ENCODE measurements around the gene DOK3. TPM values are rescaled to one million over a fixed set of nuclear protein-coding genes. Genes with fewer than 3 reads are reported as not detected.

Gene DOK3
- total and polyA plus RNA-seq, 2 experiments from 2014 or later, result 2.2 to 11.1 TPM

GRCh38 chr5:177523711-177524538, 14.3 kb upstream of the DOK3 start:
- H3K27me3 ChIP-seq (ENCODE audit: insufficient read depth), result no peaks in the 10 kb centered on the region
- no peak for ATAC-seq
- no peak overlapping the region for H3K4me2 ChIP-seq
- Mint-ChIP-seq H3K4me3 (no peak overlapping the region), H3K9me3 (no peaks in the 10 kb centered on the region), H3K27me3 (ENCODE audit: insufficient read depth, low read depth, poor library complexity) (peaks cover 9% of the 10 kb centered on the region), H3K4me1 (no peaks in the 10 kb centered on the region; the same call in 2 of the 3 replicates), H3K27ac (no peak overlapping the region), H3K36me3 (ENCODE audit: low read depth) (peaks cover 44% of the 10 kb centered on the region)
- no peaks in the 10 kb centered on the region for H3K9me2 ChIP-seq (ENCODE audit: insufficient read depth)
- DNase-seq (ENCODE audit: low spot score), result no peak
- H3K27ac ChIP-seq (ENCODE audit: low read depth), result no peak overlapping the region
- no peak for TF ChIP-seq ZNF331 (CRISPR knock-in tag; IDR thresholded peaks at IDR 0.05; ENCODE audit: low read depth)
- TF ChIP-seq NANOG (IDR thresholded peaks at IDR 0.05; ENCODE audit: borderline replicate concordance), result no peak
- TF ChIP-seq JUNB (IDR thresholded peaks at IDR 0.05; ENCODE audit: unreplicated experiment), result no peak
- no peak for TF ChIP-seq EZH2phosphoT487 (IDR thresholded peaks at IDR 0.05; ENCODE audit: unreplicated experiment)
- no peak for TF ChIP-seq ZNF114 (CRISPR knock-in tag; IDR thresholded peaks at IDR 0.05)
- no peak for TF ChIP-seq CREB1 (CRISPR knock-in tag; IDR thresholded peaks at IDR 0.05; ENCODE audit: low read depth)
- no peak for TF ChIP-seq STAT1 (IDR thresholded peaks at IDR 0.05; ENCODE audit: unreplicated experiment)
- TF ChIP-seq EZH2 (IDR thresholded peaks at IDR 0.05; ENCODE audit: low read depth, unreplicated experiment), result no peak
- TF ChIP-seq, protein P1, sequence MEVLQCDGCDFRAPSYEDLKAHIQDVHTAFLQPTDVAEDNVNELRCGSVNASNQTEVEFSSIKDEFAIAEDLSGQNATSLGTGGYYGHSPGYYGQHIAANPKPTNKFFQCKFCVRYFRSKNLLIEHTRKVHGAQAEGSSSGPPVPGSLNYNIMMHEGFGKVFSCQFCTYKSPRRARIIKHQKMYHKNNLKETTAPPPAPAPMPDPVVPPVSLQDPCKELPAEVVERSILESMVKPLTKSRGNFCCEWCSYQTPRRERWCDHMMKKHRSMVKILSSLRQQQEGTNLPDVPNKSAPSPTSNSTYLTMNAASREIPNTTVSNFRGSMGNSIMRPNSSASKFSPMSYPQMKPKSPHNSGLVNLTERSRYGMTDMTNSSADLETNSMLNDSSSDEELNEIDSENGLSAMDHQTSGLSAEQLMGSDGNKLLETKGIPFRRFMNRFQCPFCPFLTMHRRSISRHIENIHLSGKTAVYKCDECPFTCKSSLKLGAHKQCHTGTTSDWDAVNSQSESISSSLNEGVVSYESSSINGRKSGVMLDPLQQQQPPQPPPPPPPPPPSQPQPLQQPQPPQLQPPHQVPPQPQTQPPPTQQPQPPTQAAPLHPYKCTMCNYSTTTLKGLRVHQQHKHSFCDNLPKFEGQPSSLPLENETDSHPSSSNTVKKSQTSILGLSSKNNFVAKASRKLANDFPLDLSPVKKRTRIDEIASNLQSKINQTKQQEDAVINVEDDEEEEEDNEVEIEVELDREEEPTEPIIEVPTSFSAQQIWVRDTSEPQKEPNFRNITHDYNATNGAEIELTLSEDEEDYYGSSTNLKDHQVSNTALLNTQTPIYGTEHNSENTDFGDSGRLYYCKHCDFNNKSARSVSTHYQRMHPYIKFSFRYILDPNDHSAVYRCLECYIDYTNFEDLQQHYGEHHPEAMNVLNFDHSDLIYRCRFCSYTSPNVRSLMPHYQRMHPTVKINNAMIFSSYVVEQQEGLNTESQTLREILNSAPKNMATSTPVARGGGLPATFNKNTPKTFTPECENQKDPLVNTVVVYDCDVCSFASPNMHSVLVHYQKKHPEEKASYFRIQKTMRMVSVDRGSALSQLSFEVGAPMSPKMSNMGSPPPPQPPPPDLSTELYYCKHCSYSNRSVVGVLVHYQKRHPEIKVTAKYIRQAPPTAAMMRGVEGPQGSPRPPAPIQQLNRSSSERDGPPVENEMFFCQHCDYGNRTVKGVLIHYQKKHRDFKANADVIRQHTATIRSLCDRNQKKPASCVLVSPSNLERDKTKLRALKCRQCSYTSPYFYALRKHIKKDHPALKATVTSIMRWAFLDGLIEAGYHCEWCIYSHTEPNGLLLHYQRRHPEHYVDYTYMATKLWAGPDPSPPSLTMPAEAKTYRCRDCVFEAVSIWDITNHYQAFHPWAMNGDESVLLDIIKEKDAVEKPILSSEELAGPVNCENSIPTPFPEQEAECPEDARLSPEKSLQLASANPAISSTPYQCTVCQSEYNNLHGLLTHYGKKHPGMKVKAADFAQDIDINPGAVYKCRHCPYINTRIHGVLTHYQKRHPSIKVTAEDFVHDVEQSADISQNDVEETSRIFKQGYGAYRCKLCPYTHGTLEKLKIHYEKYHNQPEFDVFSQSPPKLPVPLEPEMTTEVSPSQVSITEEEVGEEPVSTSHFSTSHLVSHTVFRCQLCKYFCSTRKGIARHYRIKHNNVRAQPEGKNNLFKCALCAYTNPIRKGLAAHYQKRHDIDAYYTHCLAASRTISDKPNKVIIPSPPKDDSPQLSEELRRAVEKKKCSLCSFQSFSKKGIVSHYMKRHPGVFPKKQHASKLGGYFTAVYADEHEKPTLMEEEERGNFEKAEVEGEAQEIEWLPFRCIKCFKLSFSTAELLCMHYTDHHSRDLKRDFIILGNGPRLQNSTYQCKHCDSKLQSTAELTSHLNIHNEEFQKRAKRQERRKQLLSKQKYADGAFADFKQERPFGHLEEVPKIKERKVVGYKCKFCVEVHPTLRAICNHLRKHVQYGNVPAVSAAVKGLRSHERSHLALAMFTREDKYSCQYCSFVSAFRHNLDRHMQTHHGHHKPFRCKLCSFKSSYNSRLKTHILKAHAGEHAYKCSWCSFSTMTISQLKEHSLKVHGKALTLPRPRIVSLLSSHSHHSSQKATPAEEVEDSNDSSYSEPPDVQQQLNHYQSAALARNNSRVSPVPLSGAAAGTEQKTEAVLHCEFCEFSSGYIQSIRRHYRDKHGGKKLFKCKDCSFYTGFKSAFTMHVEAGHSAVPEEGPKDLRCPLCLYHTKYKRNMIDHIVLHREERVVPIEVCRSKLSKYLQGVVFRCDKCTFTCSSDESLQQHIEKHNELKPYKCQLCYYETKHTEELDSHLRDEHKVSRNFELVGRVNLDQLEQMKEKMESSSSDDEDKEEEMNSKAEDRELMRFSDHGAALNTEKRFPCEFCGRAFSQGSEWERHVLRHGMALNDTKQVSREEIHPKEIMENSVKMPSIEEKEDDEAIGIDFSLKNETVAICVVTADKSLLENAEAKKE (CRISPR knock-in tag; IDR thresholded peaks at IDR 0.05), result no peak
- no peak for TF ChIP-seq POLR2AphosphoS5 (IDR thresholded peaks at IDR 0.05; ENCODE audit: low read depth)
- TF ChIP-seq, protein P2, sequence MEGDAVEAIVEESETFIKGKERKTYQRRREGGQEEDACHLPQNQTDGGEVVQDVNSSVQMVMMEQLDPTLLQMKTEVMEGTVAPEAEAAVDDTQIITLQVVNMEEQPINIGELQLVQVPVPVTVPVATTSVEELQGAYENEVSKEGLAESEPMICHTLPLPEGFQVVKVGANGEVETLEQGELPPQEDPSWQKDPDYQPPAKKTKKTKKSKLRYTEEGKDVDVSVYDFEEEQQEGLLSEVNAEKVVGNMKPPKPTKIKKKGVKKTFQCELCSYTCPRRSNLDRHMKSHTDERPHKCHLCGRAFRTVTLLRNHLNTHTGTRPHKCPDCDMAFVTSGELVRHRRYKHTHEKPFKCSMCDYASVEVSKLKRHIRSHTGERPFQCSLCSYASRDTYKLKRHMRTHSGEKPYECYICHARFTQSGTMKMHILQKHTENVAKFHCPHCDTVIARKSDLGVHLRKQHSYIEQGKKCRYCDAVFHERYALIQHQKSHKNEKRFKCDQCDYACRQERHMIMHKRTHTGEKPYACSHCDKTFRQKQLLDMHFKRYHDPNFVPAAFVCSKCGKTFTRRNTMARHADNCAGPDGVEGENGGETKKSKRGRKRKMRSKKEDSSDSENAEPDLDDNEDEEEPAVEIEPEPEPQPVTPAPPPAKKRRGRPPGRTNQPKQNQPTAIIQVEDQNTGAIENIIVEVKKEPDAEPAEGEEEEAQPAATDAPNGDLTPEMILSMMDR (conservative IDR thresholded peaks at IDR 0.05; ENCODE audit: low read depth in 2 of 2), result no peak
- TF ChIP-seq, protein P3, sequence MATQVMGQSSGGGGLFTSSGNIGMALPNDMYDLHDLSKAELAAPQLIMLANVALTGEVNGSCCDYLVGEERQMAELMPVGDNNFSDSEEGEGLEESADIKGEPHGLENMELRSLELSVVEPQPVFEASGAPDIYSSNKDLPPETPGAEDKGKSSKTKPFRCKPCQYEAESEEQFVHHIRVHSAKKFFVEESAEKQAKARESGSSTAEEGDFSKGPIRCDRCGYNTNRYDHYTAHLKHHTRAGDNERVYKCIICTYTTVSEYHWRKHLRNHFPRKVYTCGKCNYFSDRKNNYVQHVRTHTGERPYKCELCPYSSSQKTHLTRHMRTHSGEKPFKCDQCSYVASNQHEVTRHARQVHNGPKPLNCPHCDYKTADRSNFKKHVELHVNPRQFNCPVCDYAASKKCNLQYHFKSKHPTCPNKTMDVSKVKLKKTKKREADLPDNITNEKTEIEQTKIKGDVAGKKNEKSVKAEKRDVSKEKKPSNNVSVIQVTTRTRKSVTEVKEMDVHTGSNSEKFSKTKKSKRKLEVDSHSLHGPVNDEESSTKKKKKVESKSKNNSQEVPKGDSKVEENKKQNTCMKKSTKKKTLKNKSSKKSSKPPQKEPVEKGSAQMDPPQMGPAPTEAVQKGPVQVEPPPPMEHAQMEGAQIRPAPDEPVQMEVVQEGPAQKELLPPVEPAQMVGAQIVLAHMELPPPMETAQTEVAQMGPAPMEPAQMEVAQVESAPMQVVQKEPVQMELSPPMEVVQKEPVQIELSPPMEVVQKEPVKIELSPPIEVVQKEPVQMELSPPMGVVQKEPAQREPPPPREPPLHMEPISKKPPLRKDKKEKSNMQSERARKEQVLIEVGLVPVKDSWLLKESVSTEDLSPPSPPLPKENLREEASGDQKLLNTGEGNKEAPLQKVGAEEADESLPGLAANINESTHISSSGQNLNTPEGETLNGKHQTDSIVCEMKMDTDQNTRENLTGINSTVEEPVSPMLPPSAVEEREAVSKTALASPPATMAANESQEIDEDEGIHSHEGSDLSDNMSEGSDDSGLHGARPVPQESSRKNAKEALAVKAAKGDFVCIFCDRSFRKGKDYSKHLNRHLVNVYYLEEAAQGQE (IDR thresholded peaks at IDR 0.05; ENCODE audit: unreplicated experiment), result no peak
- TF ChIP-seq, protein P4, sequence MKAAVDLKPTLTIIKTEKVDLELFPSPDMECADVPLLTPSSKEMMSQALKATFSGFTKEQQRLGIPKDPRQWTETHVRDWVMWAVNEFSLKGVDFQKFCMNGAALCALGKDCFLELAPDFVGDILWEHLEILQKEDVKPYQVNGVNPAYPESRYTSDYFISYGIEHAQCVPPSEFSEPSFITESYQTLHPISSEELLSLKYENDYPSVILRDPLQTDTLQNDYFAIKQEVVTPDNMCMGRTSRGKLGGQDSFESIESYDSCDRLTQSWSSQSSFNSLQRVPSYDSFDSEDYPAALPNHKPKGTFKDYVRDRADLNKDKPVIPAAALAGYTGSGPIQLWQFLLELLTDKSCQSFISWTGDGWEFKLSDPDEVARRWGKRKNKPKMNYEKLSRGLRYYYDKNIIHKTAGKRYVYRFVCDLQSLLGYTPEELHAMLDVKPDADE (IDR thresholded peaks at IDR 0.05), result no peak
- peaks cover 12% of the 10 kb centered on the region; the same call in 1 of the 2 replicates for H3K36me3 ChIP-seq (ENCODE audit: insufficient read depth)
- H3K79me2 ChIP-seq (replicated peaks; ENCODE audit: insufficient read depth), result no peaks in the 10 kb centered on the region
- H3F3A ChIP-seq (replicated peaks; ENCODE audit: low read depth), result peaks cover 9% of the 10 kb centered on the region
- H3K4me3 ChIP-seq, result no peak overlapping the region
- H2AFZ ChIP-seq, result no peak overlapping the region
- no peaks in the 10 kb centered on the region for H3K4me1 ChIP-seq (ENCODE audit: insufficient read depth)
- H4K20me1 ChIP-seq (replicated peaks; ENCODE audit: insufficient read depth), result peaks cover 8% of the 10 kb centered on the region
